ENCODE measurements around the gene FLNB.

Gene FLNB

DNA sequence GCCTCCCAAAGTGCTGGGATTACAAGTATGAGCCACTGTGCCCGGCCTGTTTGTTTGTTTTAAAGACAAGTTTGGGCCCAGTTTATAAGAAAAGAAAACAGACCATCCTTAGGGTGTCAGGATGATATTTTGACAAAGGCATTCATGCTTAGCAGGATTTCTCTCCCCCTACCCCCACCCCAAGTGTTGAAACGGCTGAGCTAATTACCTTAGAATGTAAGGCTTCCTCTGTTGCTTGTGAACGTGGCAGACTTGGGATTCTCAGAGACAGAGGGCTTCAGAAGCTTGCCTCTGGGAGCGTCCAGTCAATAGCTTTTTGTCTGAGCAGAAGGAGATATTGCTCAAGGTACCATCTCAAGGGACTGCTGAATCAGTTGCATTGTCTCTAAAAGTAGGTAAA, 24.0 kb downstream of the FLNB start:
- no peak overlapping the region for H3K4me3 ChIP-seq (replicated peaks in 1 of 2; ENCODE audit: low read depth in 2 of 2, low read length in 2 of 2)
- TF ChIP-seq, protein P1, sequence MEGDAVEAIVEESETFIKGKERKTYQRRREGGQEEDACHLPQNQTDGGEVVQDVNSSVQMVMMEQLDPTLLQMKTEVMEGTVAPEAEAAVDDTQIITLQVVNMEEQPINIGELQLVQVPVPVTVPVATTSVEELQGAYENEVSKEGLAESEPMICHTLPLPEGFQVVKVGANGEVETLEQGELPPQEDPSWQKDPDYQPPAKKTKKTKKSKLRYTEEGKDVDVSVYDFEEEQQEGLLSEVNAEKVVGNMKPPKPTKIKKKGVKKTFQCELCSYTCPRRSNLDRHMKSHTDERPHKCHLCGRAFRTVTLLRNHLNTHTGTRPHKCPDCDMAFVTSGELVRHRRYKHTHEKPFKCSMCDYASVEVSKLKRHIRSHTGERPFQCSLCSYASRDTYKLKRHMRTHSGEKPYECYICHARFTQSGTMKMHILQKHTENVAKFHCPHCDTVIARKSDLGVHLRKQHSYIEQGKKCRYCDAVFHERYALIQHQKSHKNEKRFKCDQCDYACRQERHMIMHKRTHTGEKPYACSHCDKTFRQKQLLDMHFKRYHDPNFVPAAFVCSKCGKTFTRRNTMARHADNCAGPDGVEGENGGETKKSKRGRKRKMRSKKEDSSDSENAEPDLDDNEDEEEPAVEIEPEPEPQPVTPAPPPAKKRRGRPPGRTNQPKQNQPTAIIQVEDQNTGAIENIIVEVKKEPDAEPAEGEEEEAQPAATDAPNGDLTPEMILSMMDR (IDR thresholded peaks at IDR 0.05; ENCODE audit: low read depth, low read length) = no peak
- DNase-seq (ENCODE audit: low read depth in 2 of 2) = peak; percentile 45 to 98

DNA sequence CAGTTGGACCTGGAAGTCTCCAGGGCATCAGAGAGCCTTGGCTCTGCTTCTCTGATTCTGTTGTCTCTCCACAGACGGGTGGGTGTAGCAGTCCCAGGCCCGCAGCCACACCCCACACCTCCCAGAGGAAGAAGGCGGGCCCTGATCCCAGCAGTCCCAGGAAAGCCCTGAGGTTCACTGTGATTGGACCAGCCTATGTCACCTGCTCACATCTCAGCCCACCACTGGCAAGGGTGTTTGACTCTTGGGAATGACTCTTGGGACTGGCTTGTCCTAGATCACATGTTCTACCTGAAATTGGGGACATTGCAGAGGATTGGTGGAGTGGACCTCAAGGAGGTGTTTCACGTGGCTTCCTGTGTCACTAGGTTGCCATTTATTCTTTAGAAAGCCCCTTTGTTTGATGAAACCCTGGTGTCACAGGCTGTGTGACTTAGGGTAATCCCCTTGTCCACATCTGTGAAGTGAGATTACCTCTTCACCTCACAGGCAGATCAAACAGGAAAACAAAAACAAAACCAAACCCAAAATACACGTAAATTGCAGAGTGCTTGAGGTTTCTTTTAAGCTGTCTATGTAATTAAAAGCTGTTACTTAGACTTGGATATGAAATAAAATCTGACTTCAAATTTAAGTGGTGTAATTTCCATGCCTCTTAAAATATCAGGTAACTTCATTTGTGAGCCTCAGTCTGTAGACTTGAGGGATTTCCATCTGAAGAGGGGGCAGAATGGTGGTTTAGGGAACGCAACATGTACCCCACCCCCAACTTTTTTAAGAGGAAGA, 26.7 kb downstream of the FLNB start:
- no peak overlapping the region for H3K4me3 ChIP-seq (replicated peaks in 1 of 2; ENCODE audit: low read depth in 2 of 2, low read length in 2 of 2)
- DNase-seq (ENCODE audit: low read depth in 2 of 2) = no peak
- TF ChIP-seq, protein P1 (IDR thresholded peaks at IDR 0.05; ENCODE audit: low read depth, low read length) = no peak

DNA sequence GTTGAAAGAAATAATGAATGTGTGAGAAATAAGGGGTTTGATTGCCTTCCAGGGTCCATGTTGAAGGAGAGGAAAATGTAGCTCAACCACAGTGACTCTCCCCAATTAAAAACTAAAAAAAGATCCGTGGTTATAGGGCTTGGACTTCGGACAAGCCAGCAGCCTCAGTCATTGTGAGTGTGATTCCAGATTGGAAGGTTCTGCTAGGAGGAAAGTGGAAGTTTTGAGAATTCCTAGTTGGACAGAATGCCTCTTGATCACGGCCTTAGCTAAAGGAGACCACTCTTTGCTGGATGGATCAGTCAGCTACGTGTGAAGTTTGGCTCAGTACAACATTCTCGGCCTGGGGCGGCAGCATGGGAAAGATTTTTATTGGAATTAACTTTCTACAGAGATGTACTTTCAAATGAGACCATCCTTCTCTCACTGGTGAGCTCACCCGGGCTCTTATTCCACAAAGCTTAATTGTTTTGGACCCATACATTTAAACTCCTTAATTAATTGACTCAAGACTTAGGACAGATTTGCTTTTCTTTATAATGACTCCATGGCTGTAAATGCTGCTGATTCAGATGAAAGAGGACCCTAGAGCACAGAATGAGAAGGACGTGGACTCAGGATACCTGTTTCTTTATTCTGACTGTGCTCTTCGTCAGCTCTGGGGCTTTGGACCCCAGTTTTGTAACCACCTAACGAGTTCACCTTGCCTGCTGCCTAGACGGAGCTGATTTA, 27.5 kb downstream of the FLNB start:
- DNase-seq (ENCODE audit: low read depth in 2 of 2) = no peak
- H3K4me3 ChIP-seq (replicated peaks in 1 of 2; ENCODE audit: low read depth in 2 of 2, low read length in 2 of 2) = no peak overlapping the region
- TF ChIP-seq, protein P1 (IDR thresholded peaks at IDR 0.05; ENCODE audit: low read depth, low read length) = no peak

DNA sequence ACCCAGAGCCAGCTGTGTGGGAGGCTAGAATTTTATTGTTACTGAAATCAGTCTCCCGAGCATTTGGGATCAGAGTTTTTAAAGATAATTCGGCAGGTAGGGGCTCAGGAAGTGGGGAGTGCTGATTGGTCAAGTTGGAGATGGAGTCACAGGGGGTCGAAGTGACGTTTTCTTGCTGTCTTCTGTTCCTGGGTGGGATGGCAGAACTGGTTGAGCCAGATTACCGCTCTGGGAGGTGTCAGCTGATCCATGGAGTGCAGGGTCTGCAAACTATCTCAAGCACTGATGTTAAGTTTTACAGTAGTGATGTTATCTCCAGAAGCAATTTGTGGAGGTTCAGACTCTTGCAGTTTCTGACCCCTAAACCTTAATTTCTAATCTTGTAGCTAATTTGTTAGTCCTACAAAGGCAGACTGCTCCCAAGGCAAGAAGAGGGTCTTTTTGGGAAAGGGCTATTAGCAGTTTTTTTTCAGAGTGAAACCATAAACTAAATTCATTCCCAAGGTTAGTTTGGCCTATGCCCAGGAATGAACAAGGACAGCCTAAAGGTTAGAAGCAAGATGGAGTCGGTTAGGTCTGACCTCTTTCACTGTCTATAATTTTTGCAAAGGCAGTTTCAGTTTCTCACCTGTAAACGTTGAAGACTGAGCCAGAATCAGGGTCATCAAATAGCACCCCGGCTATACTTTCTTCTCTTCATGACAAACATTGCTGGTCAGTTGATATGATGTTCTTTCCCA, 28.2 kb downstream of the FLNB start:
- no peak overlapping the region for H3K4me3 ChIP-seq (replicated peaks in 1 of 2; ENCODE audit: low read depth in 2 of 2, low read length in 2 of 2)
- TF ChIP-seq, protein P1 (IDR thresholded peaks at IDR 0.05; ENCODE audit: low read depth, low read length) = no peak
- DNase-seq (ENCODE audit: low read depth in 2 of 2) = no peak

DNA sequence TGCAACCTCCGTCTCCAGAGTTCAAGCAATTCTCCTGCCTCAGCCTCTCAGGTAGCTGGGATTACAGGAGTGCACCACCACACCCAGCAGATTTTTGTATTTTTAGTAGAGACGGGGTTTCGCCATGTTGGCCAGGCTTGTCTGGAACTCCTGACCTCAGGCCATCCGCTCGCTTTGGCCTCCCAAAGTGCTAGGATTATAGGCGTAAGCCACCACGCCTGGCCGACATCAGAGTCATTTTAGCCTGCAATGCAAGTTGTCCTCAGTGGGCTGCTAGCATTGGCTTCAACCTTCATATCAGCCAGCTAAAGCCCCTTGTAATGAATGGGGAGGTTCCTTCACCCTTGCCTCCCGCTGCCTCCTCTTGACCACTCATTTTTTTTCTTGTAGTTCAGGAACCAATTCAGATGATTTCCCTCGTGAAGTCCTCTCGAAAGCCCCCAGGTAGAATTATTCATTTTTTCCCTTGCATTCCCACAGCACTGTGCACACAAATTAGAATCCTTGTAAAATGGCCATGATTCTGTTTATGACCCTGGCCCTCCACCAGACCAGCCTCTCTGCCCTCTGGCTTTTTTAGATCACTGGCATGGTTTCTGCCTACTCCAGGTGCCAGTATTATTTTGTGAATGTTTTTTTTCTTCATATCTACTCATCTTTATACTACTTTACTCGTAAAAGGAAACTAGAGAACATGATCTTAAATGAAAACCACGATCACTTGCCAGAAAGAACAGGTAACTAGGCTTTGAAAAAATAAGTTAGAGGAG, 29.1 kb downstream of the FLNB start:
- no peak for DNase-seq (ENCODE audit: low read depth in 2 of 2)
- TF ChIP-seq, protein P1 (IDR thresholded peaks at IDR 0.05; ENCODE audit: low read depth, low read length) = no peak
- no peak overlapping the region for H3K4me3 ChIP-seq (replicated peaks in 1 of 2; ENCODE audit: low read depth in 2 of 2, low read length in 2 of 2)

DNA sequence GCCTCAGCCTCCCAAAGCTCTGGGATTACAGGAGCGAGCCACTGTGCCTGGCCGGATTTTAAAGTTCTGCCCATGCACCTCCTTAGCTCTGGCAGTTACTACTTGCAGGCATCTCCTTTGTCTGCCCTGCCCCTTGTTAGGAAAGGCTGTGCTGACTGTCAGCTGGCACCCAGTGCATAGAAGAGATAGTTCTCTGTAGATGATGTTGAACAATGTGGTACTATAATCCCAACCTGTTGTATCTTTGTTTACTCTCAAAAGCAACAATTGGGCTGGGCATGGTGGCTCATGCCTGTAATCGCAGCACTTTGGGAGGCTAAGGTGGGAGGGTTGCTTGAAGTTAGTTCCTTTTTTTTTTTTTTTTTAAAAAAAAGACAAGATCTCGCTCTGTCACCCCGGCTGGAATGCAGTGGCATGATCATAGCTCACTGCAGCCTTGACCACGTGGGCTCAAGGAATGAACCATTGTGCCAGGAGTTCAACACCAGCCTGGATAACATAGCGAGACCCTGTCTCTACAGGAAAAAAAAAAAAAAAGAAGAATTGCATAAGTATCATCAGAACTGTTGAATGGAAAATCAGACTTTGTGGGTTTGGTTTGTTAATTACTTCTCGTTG, 30.6 kb downstream of the FLNB start:
- no peak overlapping the region for H3K4me3 ChIP-seq (replicated peaks in 1 of 2; ENCODE audit: low read depth in 2 of 2, low read length in 2 of 2)
- peak in 1 of 2 donors; percentile 34 for DNase-seq (ENCODE audit: low read depth in 2 of 2)
- TF ChIP-seq, protein P1 (IDR thresholded peaks at IDR 0.05; ENCODE audit: low read depth, low read length) = no peak

All from cardiac fibroblast (primary cell).